Activated CD4-positive, alpha-beta T cell treated with anti-CD3 and anti-CD28 coated beads, Interleukin-2, Interleukin-4, amounts not matched to agents 100 ng/mL and 50 ng/mL, durations not matched to agents 16 hours and 8 hours (primary cell): Measurements from ENCODE around the gene PTPN20.

Source experiments
- DNase-seq: peaks from one replicate; pipeline ENCODE4 v3.0.0-alpha.2; 2020; ENCODE audit warnings: low spot score

Gene PTPN20

GRCh38 chr10:47049056-47049851, 138.0 kb downstream of the PTPN20 start:
- DNase-seq = no peak

GRCh38 chr10:47049906-47050305, 138.7 kb downstream of the PTPN20 start:
- DNase-seq = no peak

- no peak for DNase-seq
Observed at GRCh38 chr10:47050618-47051455, 139.6 kb downstream of the PTPN20 start.

DNA sequence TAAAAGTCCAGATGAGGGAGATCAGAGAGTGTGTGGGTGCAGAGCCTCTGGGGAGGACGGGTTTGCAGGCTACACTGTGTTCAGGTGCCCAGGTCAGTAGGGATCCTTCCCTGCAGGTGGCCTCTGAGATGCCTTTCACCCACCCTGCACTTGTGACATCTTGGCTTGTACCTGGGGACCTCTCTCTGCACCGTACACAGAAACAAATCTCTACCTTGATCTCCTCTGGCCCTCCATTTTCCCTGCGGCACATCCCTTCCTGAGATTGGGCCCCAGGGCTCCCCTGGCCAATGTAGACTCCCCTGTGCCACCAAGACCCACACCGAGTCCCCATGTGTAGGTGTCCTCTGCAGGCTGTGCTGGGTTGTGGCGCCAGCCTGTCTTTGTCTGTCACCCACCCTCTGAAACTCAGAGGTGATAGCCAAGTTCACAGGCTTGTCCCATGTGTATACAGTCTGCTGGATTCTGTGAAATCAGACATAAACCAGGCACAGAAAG, 140.6 kb downstream of the PTPN20 start:
- DNase-seq = no peak
